PFSK-1 (cell line): Measurements from ENCODE around the gene MTMR2.

Source experiments
- FOXP2 ChIP-seq: optimal IDR thresholded peaks from 2 replicates; pipeline ENCODE3; 2011; ENCODE audit warnings: borderline replicate concordance, control low read depth, inconsistent platforms; ENCODE audit not compliant: insufficient read depth; ENCODE audit errors: extremely low read length, extremely low read depth
- POLR2AphosphoS5 ChIP-seq: IDR thresholded peaks from 2 replicates; pipeline ENCODE4 v1.6.1; 2012; ENCODE audit warnings: low read depth, mild to moderate bottlenecking, control low read depth, low read length, moderate library complexity
- SIN3A ChIP-seq: IDR thresholded peaks from 2 replicates; pipeline ENCODE4 v1.6.1; 2012; ENCODE audit warnings: mild to moderate bottlenecking, low read length, moderate library complexity, borderline replicate concordance; ENCODE audit not compliant: insufficient read depth
- TAF1 ChIP-seq: IDR thresholded peaks from 2 replicates; pipeline ENCODE4 v1.6.1; 2012; ENCODE audit warnings: low read length, control low read depth, borderline replicate concordance; ENCODE audit not compliant: insufficient read depth
- TF ChIP-seq, protein P1 (sequence below), 2 experiments: IDR thresholded peaks; 2 replicates each; pipeline versions ENCODE4 v1.6.1 to v1.8.0; 2011 to 2012; ENCODE audit warnings: low read depth in 2 of 2, low read length in 2 of 2, control low read depth in 1 of 2, inconsistent platforms in 1 of 2, mild to moderate bottlenecking in 1 of 2, moderate library complexity in 1 of 2; ENCODE audit not compliant: insufficient read depth in 1 of 2

The MTMR2 gene

DNA sequence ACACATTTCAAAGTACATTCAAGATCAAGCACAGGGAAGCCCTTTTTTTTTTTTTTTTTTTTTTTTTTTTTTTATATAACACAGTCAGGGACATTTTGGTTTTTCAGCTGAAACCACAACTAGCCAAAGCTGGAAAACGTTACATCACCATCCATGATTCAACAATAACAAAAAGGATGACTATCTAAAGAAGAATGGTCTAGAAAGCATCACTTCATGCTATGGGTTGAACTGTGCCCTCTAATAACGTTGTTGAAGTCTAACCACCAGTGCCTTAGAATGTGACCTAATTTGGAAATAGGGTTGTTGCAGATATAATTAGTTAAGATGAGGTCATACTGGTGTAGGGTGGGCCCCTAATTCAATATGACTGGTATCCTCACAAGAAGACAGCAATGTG, 46.6 kb downstream of the MTMR2 start:
- TF ChIP-seq FOXP2 (no peak), POLR2AphosphoS5 (no peak), SIN3A (no peak), TAF1 (no peak)
- TF ChIP-seq, protein P1, sequence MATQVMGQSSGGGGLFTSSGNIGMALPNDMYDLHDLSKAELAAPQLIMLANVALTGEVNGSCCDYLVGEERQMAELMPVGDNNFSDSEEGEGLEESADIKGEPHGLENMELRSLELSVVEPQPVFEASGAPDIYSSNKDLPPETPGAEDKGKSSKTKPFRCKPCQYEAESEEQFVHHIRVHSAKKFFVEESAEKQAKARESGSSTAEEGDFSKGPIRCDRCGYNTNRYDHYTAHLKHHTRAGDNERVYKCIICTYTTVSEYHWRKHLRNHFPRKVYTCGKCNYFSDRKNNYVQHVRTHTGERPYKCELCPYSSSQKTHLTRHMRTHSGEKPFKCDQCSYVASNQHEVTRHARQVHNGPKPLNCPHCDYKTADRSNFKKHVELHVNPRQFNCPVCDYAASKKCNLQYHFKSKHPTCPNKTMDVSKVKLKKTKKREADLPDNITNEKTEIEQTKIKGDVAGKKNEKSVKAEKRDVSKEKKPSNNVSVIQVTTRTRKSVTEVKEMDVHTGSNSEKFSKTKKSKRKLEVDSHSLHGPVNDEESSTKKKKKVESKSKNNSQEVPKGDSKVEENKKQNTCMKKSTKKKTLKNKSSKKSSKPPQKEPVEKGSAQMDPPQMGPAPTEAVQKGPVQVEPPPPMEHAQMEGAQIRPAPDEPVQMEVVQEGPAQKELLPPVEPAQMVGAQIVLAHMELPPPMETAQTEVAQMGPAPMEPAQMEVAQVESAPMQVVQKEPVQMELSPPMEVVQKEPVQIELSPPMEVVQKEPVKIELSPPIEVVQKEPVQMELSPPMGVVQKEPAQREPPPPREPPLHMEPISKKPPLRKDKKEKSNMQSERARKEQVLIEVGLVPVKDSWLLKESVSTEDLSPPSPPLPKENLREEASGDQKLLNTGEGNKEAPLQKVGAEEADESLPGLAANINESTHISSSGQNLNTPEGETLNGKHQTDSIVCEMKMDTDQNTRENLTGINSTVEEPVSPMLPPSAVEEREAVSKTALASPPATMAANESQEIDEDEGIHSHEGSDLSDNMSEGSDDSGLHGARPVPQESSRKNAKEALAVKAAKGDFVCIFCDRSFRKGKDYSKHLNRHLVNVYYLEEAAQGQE (IDR thresholded peaks at IDR 0.05; ENCODE audit: insufficient read depth in 1 of 2, low read depth in 2 of 2, low read length in 2 of 2): no peak

DNA sequence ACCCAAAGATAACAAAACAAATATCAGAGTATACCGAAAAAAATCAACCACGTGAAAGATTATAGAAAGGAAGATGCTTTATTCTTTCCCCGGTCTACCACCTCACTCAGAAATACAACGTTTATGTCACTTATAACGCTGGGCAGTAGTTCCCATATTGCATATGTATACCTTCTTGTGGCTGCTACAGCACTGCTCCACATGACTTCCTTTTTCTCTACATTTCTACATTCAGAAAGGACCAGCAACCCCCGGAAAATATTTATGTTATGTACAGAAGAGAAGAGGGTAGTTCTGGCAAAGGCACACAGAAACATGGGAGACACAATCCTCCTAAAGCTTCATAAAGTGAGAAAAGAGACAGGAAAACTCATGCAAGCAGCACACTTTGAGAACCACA, 56.8 kb downstream of the MTMR2 start:
- TF ChIP-seq SIN3A (no peak), FOXP2 (no peak)

DNA sequence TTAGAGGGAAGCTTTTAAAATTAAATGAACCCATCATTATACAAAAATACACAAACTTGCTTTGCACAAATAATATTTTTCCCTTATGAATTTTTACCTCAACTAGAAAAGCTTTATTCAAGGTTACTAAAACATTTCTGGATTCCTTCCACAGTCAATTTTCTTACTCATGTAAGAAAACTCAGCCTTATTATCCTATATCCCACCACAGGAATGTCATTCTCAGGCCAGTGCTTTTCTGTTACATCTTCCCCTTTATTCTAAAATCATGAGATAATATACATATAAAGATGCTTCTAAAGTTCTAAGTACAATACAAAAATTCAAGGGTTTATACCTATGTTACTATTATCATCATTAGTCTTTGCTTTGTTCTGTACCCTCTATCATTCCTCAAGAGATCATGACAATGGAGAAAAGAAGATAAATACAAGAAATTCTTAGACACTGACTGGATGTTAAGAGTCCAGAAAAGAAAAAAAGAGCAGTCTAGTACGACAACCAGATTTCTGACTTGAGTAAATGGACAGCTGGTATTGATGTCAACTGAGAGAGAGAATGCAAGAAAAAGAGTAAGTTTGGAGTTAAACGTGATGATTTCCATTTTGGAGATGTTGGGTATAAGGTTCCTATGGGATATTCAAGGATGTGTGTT, 60.3 kb downstream of the MTMR2 start:
- TF ChIP-seq, protein P1 (IDR thresholded peaks at IDR 0.05; ENCODE audit: insufficient read depth in 1 of 2, low read depth in 2 of 2, low read length in 2 of 2): no peak

DNA sequence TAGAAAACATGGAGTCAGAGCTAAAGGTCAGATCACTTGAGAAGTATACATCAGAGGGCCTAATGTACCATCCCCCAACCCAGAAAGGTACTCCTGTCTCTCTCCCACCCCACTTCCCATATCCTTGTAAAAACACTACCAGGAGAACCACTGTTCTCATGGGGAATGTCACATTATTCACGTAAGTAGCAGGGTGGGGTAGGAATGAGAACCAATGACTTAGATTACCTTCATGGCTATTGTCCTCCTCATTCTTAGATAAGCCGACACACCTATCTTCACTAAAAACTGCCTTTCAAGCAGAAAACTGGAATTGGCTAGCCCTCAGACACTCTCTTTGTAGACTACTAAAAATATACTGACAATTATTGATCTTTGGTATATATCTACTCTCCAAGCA, 70.0 kb downstream of the MTMR2 start:
- TF ChIP-seq SIN3A (no peak), POLR2AphosphoS5 (no peak), FOXP2 (no peak), TAF1 (no peak)
- TF ChIP-seq, protein P1 (IDR thresholded peaks at IDR 0.05; ENCODE audit: insufficient read depth in 1 of 2, low read depth in 2 of 2, low read length in 2 of 2): no peak

DNA sequence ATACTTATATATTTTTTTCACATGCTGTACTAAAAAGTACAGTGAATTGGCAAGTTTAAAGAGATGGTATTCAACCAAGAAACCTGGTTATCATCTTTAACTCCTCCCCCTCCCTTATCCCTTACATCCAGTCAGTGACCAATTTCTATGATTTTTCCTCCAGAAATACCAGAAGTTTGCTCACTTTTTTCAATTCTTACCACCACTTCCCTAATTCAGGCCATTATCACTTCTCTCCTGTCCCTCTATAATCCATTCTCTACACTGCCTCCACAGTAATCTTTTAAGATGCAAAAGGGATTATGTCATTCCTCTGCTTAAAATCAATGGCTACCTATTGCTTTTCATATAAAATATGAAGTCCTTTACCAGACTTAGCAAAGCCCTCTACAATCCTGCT, 70.8 kb downstream of the MTMR2 start:
- TF ChIP-seq POLR2AphosphoS5 (no peak), TAF1 (no peak), SIN3A (no peak), FOXP2 (no peak)
- TF ChIP-seq, protein P1 (IDR thresholded peaks at IDR 0.05; ENCODE audit: insufficient read depth in 1 of 2, low read depth in 2 of 2, low read length in 2 of 2): no peak

DNA sequence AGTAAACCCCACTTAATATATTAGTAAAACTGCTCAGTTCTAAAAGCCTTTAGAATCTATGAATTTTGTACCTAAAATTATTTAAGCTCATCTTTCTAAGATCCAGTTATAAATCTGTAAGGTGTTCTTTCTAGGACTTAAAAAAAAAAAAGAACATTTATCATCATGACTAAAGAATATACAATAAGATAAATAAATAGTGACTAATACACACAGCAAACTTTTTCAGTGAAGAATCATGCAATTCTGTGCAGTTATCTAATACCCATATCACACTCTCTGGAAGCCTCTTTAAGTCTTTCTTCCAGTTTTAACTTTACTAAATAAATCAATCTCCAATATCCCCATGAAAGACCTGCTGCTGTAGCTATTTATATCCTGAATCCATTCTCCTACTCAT, 73.8 kb downstream of the MTMR2 start:
- TF ChIP-seq, protein P1 (IDR thresholded peaks at IDR 0.05; ENCODE audit: insufficient read depth in 1 of 2, low read depth in 2 of 2, low read length in 2 of 2): no peak
- TF ChIP-seq POLR2AphosphoS5 (no peak), FOXP2 (no peak), SIN3A (no peak), TAF1 (no peak)
